GM06990 (cell line): ENCODE results near the gene GMPPA.

Experiments
- DNase-seq: peaks from one replicate; pipeline ENCODE4 v3.0.0-alpha.2; 2011; ENCODE audit not compliant: insufficient read length; ENCODE audit errors: extremely low read depth
- H3K27me3 ChIP-seq: replicated peaks from 2 replicates; pipeline ENCODE4 v1.6.0; 2011; ENCODE audit warnings: low read length; ENCODE audit not compliant: control insufficient read depth, insufficient read depth
- H3K36me3 ChIP-seq: 2 replicates; pipeline ENCODE4 v1.5.1; 2011; ENCODE audit warnings: low read length; ENCODE audit not compliant: control insufficient read depth, insufficient read depth
- H3K4me3 ChIP-seq: replicated peaks from 2 replicates; pipeline ENCODE4 v1.5.1; 2011; ENCODE audit warnings: low read depth, mild to moderate bottlenecking, control low read depth, low read length
- CTCF ChIP-seq: IDR thresholded peaks from 2 replicates; pipeline ENCODE4 v1.5.1; 2011; ENCODE audit warnings: low read length, control low read depth, mild to moderate bottlenecking, inconsistent platforms; ENCODE audit not compliant: insufficient read depth, poor library complexity, severe bottlenecking

GMPPA gene

GRCh38 chr2:219495531-219496122 lies 3.1 kb upstream of the GMPPA start:
- peak; percentile 58 for TF ChIP-seq CTCF
- no peaks in the 10 kb centered on the region; the same call in 1 of the 2 replicates for H3K27me3 ChIP-seq
- H3K36me3 ChIP-seq = no peaks in the 10 kb centered on the region
- no peak overlapping the region for H3K4me3 ChIP-seq
- DNase-seq = peak; percentile 35

GRCh38 chr2:219496247-219496824 lies 2.4 kb upstream of the GMPPA start:
- no peak for TF ChIP-seq CTCF
- no peak for DNase-seq
- Histone ChIP-seq H3K27me3 (no peaks in the 10 kb centered on the region; the same call in 1 of the 2 replicates), H3K4me3 (no peak overlapping the region), H3K36me3 (no peaks in the 10 kb centered on the region; the same call in 1 of the 2 replicates)

GRCh38 chr2:219496825-219497494 lies 1.7 kb upstream of the GMPPA start:
- no peak overlapping the region for H3K4me3 ChIP-seq
- no peaks in the 10 kb centered on the region; the same call in 1 of the 2 replicates for H3K27me3 ChIP-seq
- TF ChIP-seq CTCF = no peak
- peaks cover 3% of the 10 kb centered on the region for H3K36me3 ChIP-seq
- no peak for DNase-seq

- peaks cover 3% of the 10 kb centered on the region for H3K36me3 ChIP-seq
- no peaks in the 10 kb centered on the region; the same call in 1 of the 2 replicates for H3K27me3 ChIP-seq
- DNase-seq = peak; percentile 47
Measured at GRCh38 chr2:219497495-219498279, 1.0 kb upstream of the GMPPA start.

GRCh38 chr2:219499058-219499307 lies 292 bp downstream of the GMPPA start:
- peak overlapping the region; percentile 83 for H3K4me3 ChIP-seq
- DNase-seq = no peak
- no peak for TF ChIP-seq CTCF
- H3K27me3 ChIP-seq = no peaks in the 10 kb centered on the region; the same call in 1 of the 2 replicates
- H3K36me3 ChIP-seq = peaks cover 8% of the 10 kb centered on the region

More at GRCh38 chr2:219497495-219498279, 1.0 kb upstream of the GMPPA start:
- TF ChIP-seq CTCF = no peak
- peak overlapping the region; percentile 83 for H3K4me3 ChIP-seq
